ENCODE results near the gene ANKRD20A1.
"Not testable (repeated sequence)": the region's sequence is repeated elsewhere in the genome, so short reads cannot be mapped to it uniquely, and the experiment has no call there.

Gene ANKRD20A1

GRCh38 chr9:67858871-67859270 is at the start of gene ANKRD20A1:
Gene ANKRD20A1, plus strand, starts transcription at chr9:67858931. Its CDS starts 496 bp downstream, at chr9:67859427.
- in situ Hi-C loops (cut with MboI; ENCODE audit: low sequenced_read_pairs, unreplicated experiment), result not testable (repeated sequence)

GRCh38 chr9:67832088-67832487 is 26.6 kb upstream of the ANKRD20A1 start:
- DNase-seq (ENCODE audit: low spot score), result not testable (repeated sequence)

More at GRCh38 chr9:67858871-67859270, at the start of gene ANKRD20A1:
- DNase-seq (ENCODE audit: low spot score), result not testable (repeated sequence)

More at GRCh38 chr9:67832088-67832487, 26.6 kb upstream of the ANKRD20A1 start:
- in situ Hi-C loops (cut with MboI; ENCODE audit: low sequenced_read_pairs, unreplicated experiment), result not testable (repeated sequence)
